ENCODE data around the gene COX6B2.

COX6B2 gene

GRCh38 chr19:55383279-55384130 is 29.0 kb upstream of the COX6B2 start:
- peak; percentile 31 to 33 for DNase-seq

DNA sequence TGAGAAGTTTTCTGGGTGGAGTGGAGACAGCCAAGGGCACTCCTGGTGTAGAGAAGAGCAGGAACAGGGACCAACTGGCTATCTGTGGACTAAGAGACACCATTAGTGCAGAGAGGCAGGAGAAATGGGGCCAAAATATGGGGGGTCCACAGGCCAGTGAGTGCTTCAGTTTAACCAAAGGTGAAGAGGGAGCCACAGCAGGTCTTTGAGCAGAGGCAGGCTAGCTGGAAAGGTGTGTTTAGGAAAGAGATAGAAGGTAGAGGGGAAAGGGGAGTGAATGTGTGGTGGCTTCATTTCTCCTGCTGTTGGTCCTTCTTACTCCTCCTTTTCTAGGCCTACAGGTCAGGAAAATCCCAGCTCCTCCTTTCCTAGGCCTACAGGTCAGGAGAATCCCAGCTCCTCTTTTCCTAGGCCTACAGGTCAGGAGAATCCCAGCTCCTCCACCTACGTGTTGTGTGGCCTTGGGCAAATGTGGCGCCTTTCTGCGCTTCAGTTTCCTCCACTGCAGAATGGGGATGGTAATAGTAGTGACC is 28.1 kb upstream of the COX6B2 start:
- DNase-seq: no peak

GRCh38 chr19:55382013-55382412 is 27.5 kb upstream of the COX6B2 start:
- no peak for DNase-seq

DNA sequence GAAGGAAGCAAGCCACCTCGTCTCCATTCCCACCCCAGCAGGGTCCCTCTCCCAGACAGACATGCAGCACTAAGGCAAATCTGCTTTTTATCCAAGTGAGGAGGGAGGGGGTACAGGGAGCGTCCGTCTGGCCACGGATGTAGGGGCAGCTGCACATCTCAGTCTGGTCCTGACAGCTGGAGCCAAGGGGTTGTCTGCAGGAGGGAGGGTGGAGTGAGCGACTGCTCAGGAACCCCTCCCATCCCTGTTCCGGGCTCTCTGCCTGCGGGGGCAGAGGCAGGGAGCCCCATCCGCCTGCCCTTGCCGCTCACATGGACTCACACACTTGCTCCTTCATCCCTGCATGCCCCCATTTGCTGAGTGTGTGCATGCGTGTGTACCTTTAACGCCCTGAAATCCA is 24.7 kb upstream of the COX6B2 start:
- DNase-seq: no peak

GRCh38 chr19:55377356-55378131 is 23.0 kb upstream of the COX6B2 start:
- no peak for DNase-seq

GRCh38 chr19:55376241-55376933 is 21.9 kb upstream of the COX6B2 start, which contains the start of gene TMEM190:
TSS of gene TMEM190 (plus strand) at chr19:55376826. CDS start at chr19:55376854, 28 bp downstream.
- no peak for DNase-seq

GRCh38 chr19:55373993-55374757 is 19.7 kb upstream of the COX6B2 start:
- DNase-seq: no peak

DNA sequence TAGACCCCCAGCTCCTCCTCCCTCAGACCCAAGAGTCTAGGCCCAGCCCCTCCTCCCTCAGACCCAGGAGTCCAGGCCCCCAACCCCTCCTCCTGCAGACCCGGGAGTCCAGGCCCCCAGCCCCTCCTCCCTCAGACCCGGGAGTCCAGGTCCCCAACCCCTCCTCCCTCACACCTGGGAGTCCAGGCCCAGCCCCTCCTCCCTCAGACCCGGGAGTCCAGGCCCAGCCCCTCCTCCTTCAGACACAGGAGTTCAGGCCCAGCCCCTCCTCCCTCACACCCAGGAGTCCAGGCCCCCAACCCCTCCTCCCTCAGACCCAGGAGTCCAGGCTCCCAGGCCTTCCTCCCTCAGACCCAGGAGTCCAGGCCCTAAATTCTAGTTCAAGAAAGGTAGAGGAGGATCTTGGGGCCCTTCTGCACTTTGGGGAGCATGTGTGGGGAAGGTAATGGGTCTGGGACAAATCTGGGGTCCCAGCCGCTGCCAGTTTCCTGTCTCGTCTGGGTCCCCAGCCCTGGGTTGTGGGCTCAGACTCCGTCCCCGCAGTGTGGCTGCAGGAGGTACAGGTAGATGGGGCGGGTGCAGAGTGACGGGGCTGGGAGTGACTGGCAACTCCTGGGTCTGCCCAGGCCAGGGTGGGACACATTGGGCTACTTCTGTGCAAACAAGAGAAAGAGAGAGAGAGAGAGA is 18.9 kb upstream of the COX6B2 start:
- no peak for DNase-seq

DNA sequence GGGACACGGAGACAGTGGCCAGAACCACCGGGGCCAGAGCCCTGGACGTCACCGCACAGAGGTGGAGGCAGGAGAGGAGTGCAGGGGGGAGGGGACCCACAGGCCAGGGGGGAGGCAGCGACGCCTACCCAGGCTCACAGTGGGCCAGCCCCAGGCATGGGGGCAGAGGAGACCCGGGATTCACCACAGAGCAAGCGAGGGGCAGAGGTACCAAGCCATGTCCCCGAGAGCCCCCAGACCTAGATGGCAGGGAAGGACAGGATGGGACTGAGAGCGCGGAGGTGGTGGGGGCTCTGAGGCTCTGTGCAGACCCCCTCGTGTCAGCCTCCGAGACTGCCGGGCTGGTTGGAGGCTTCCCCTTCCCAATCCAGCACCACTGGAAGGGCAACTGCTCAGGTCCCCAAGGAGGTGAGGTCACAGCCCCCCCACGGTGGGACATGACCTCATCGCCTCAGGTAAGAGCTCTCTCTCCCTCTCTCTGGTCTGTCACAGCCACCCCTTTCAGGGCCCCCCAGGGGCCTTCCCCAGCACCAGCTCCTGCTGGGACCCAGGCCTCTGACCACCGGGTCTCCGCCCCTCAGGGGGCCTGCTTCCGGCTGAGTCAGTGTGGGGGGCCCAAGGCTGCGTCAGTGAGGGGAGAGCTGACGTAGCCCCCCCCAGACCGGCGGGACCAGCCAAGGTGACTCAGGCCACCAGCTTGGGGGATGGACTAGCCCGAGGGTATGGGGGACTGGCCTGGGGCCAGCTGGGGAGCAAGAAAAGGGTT is 18.0 kb upstream of the COX6B2 start:
- DNase-seq: no peak

GRCh38 chr19:55370305-55370988 is 15.9 kb upstream of the COX6B2 start, which contains the start of gene IL11:
TSS of gene IL11 (minus strand) at chr19:55370463. CDS start at chr19:55370310, 153 bp downstream.
- no peak for DNase-seq

- DNase-seq: peak; percentile 23 to 32
These were observed 15.3 kb upstream of the COX6B2 start for GRCh38 chr19:55369653-55370304.

GRCh38 chr19:55368701-55369563 is 14.4 kb upstream of the COX6B2 start:
- DNase-seq: peak in 1 of 2 donors; percentile 19

DNA sequence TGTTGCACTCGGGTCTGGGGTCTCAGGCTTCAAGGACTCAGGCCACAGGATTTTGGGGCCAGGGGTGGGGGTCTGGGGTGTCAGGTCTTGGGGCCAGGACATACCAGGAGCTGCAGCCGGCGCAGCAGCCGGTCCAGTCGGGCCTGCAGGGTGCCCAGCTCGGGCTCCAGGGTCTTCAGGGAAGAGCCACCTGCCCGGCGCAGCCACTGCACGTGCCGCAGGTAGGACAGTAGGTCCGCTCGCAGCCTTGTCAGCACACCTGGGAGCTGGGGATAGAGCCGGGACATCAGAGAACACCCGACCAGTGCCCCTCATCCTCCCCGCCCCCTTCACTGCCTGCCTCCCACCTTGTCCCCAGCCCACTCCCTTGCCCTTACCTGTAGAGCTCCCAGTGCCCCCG is 13.6 kb upstream of the COX6B2 start:
- no peak for DNase-seq

- DNase-seq: no peak
These were observed 12.3 kb upstream of the COX6B2 start for GRCh38 chr19:55366790-55367189.

- no peak for DNase-seq
These were observed 11.4 kb upstream of the COX6B2 start for GRCh38 chr19:55365964-55366363.

GRCh38 chr19:55365245-55365644 is 10.7 kb upstream of the COX6B2 start:
- DNase-seq: no peak

DNA sequence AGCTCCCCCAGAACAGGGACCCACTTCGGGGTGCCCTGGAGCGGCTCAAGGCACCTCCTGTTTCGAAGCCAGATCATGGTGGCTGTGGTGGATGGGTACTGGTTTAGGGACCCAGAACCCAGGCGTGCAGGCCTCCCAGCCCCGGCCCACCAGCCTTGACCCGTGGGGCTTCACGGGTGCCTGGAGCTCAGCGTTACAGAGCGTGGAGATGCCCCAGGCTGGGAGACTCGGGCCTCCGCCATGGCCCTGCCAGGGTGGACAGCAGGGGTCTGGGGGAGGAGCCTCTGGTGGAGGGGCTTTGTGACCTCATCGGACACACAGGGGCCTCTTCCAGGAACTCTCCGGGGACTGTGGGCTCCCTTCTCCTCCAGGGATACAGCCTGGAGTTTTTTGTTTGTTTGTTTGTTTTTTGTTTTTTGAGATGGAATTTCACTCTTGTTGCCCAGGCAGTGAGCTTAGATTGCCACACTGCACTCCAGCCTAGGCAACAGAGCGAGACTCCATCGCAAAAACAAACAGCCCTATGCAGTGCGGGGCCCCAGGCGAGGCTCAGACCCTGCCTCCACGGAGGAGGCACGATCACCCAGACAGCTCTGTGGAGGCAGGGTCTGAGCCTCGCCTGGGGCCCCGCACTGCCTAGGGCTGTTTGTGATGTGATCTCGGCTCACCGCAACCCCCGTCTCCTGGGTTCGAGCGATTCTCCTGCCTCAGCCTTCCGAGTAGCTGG is 8.6 kb upstream of the COX6B2 start, which contains the start of gene GARIN5B:
Gene GARIN5B, minus strand, starts transcription at position 271 of the 727 bp plus-strand sequence. Its CDS starts 194 bp downstream, at position 77.
- DNase-seq: no peak

All from activated CD4-positive, alpha-beta T cell treated with anti-CD3 and anti-CD28 coated beads for 4 hours (primary cell).